GM18867 (cell line): ENCODE data around the gene BCL2L13.
A peak's percentile ranks its signal among the peaks of the same experiment; 100 is the strongest.
"Not testable (repeated sequence)": the region's sequence is repeated elsewhere in the genome, so short reads cannot be mapped to it uniquely, and the experiment has no call there.

Experiments
- ATAC-seq: cut with Tn5 transposase; IDR thresholded peaks from one replicate; pipeline ENCODE4 v1.9.1; 2021; ENCODE audit warnings: mild to moderate bottlenecking, moderate library complexity; ENCODE audit not compliant: unreplicated experiment

Gene BCL2L13

GRCh38 chr22:17634696-17635095, 3.9 kb upstream of the BCL2L13 start:
- ATAC-seq: no peak

- not testable (repeated sequence) for ATAC-seq
Measured at GRCh38 chr22:17636850-17637249, 1.7 kb upstream of the BCL2L13 start.

GRCh38 chr22:17637490-17638181, 921 bp upstream of the BCL2L13 start:
- no peak for ATAC-seq

- ATAC-seq: peak; percentile 18
Measured at GRCh38 chr22:17638182-17638431, 450 bp upstream of the BCL2L13 start.

- peak; percentile 54 for ATAC-seq
Measured at GRCh38 chr22:17639247-17639741, 737 bp downstream of the BCL2L13 start.

GRCh38 chr22:17641269-17641668, 2.7 kb downstream of the BCL2L13 start:
- ATAC-seq: no peak

GRCh38 chr22:17642357-17642756, 3.8 kb downstream of the BCL2L13 start:
- not testable (repeated sequence) for ATAC-seq

GRCh38 chr22:17647452-17647851, 8.9 kb downstream of the BCL2L13 start:
- ATAC-seq: no peak

- ATAC-seq: no peak
Measured at GRCh38 chr22:17647991-17648390, 9.4 kb downstream of the BCL2L13 start.

- no peak for ATAC-seq
Measured at GRCh38 chr22:17648569-17648968, 10.0 kb downstream of the BCL2L13 start.

GRCh38 chr22:17655289-17655688, 16.7 kb downstream of the BCL2L13 start:
- no peak for ATAC-seq

- no peak for ATAC-seq
Measured at GRCh38 chr22:17656870-17657395, 18.4 kb downstream of the BCL2L13 start.

- ATAC-seq: no peak
Measured at GRCh38 chr22:17664414-17665055, 26.0 kb downstream of the BCL2L13 start.

- ATAC-seq: no peak
Measured at GRCh38 chr22:17665248-17665647, 26.7 kb downstream of the BCL2L13 start.

- no peak for ATAC-seq
Measured at GRCh38 chr22:17665854-17666253, 27.3 kb downstream of the BCL2L13 start.

GRCh38 chr22:17671521-17672092, 33.0 kb downstream of the BCL2L13 start:
- ATAC-seq: not testable (repeated sequence)

- ATAC-seq: no peak
Measured at GRCh38 chr22:17672417-17672991, 33.9 kb downstream of the BCL2L13 start.

- no peak for ATAC-seq
Measured at GRCh38 chr22:17674152-17674551, 35.6 kb downstream of the BCL2L13 start.

- no peak for ATAC-seq
Measured at GRCh38 chr22:17675584-17675983, 37.0 kb downstream of the BCL2L13 start.

- ATAC-seq: no peak
Measured at GRCh38 chr22:17678817-17679385, 40.3 kb downstream of the BCL2L13 start.

- no peak for ATAC-seq
Measured at GRCh38 chr22:17684245-17684644, 45.7 kb downstream of the BCL2L13 start.
